WTC11 (cell line): ENCODE measurements around the gene PCED1A. TPM values are rescaled to one million over a fixed set of nuclear protein-coding genes. Genes with fewer than 3 reads are reported as not detected.

Source experiments
- ATAC-seq: fragments of 200-7000 bp; cut with Tn5 transposase; 2 replicates; pipeline ENCODE4 v1.10.0; 2021; ENCODE audit warnings: mild to moderate bottlenecking, moderate library complexity
- CTCF ChIA-PET: fragments of 300-600 bp; sonication (Branson Sonifier 250); formaldehyde crosslinking; loops from one replicate; lab custom pipeline; 2021; ENCODE audit warnings: antibody characterized with exemption; lab: Charles Lee
- POLR2A ChIA-PET: fragments of 350-600 bp; sonication (Branson Sonifier 250); formaldehyde crosslinking; loops from one replicate; lab custom pipeline; 2021; ENCODE audit warnings: antibody characterized with exemption; lab: Charles Lee
- DNase-seq: peaks from one replicate; pipeline ENCODE4 v3.0.0; 2021; ENCODE audit warnings: low spot score
- H3K27ac Mint-ChIP-seq: 2 replicates; pipeline ENCODE4 v1.8.0; 2021; ENCODE audit warnings: mixed read lengths
- H3K27me3 Mint-ChIP-seq: 2 replicates; pipeline ENCODE4 v1.8.0; 2021; ENCODE audit warnings: low read depth, mild to moderate bottlenecking, moderate library complexity, mixed read lengths
- H3K36me3 Mint-ChIP-seq: 2 replicates; pipeline ENCODE4 v1.8.0; 2021; ENCODE audit warnings: mixed read lengths
- H3K4me1 Mint-ChIP-seq: 2 replicates; pipeline ENCODE4 v1.8.0; 2022; ENCODE audit warnings: mixed read lengths
- H3K4me3 Mint-ChIP-seq: 2 replicates; pipeline ENCODE4 v1.8.0; 2021; ENCODE audit warnings: mild to moderate bottlenecking, moderate library complexity, mixed read lengths
- H3K9me3 Mint-ChIP-seq: 2 replicates; pipeline ENCODE4 v1.8.0; 2021; ENCODE audit warnings: mixed read lengths
- FOXP1 ChIP-seq: sonication (generic); formaldehyde crosslinking; IDR thresholded peaks from 2 replicates; pipeline ENCODE4 v1.8.0; 2022; ENCODE audit warnings: missing genetic modification reagents, mild to moderate bottlenecking, moderate library complexity, borderline replicate concordance
- GTF2I ChIP-seq: fragments of 250-450 bp; sonication (Bioruptor Pico); conservative IDR thresholded peaks from 2 replicates; pipeline ENCODE4 v1.4.0; 2021; ENCODE audit warnings: mild to moderate bottlenecking
- HMGA2 ChIP-seq: fragments of 250-450 bp; sonication (Bioruptor Pico); IDR thresholded peaks from 2 replicates; pipeline ENCODE4 v1.4.0; 2021; ENCODE audit warnings: mild to moderate bottlenecking, moderate library complexity
- IRF2 ChIP-seq: sonication (generic); formaldehyde crosslinking; IDR thresholded peaks from 2 replicates; pipeline ENCODE4 v1.8.0; 2022; ENCODE audit warnings: low read depth, missing genetic modification reagents, borderline replicate concordance
- KAT7 ChIP-seq: sonication (generic); formaldehyde crosslinking; IDR thresholded peaks from 2 replicates; pipeline ENCODE4 v1.8.1; 2023; ENCODE audit warnings: missing genetic modification reagents, mild to moderate bottlenecking, borderline replicate concordance
- MYBL2 ChIP-seq: sonication (generic); formaldehyde crosslinking; IDR thresholded peaks from 2 replicates; pipeline ENCODE4 v1.8.1; 2023; ENCODE audit warnings: mild to moderate bottlenecking, moderate library complexity, missing genetic modification reagents
- NFE2L1 ChIP-seq: sonication (generic); formaldehyde crosslinking; IDR thresholded peaks from 2 replicates; pipeline ENCODE4 v1.8.1; 2023; ENCODE audit warnings: missing genetic modification reagents
- NR1H2 ChIP-seq: sonication (generic); formaldehyde crosslinking; IDR thresholded peaks from 2 replicates; pipeline ENCODE4 v1.9.0; 2021; ENCODE audit warnings: mild to moderate bottlenecking, moderate library complexity, missing genetic modification reagents
- NR2C2 ChIP-seq: sonication (generic); formaldehyde crosslinking; IDR thresholded peaks from 2 replicates; pipeline ENCODE4 v1.8.0; 2022; ENCODE audit warnings: mild to moderate bottlenecking, missing genetic modification reagents
- RORB ChIP-seq: fragments of 250-450 bp; sonication (Bioruptor Pico); IDR thresholded peaks from 2 replicates; pipeline ENCODE4 v1.9.0; 2021; ENCODE audit warnings: mild to moderate bottlenecking
- TP53 ChIP-seq: sonication (generic); formaldehyde crosslinking; IDR thresholded peaks from 2 replicates; pipeline ENCODE4 v1.8.1; 2023; ENCODE audit warnings: mild to moderate bottlenecking, missing genetic modification reagents
- ZNF232 ChIP-seq: sonication (generic); formaldehyde crosslinking; IDR thresholded peaks from 2 replicates; pipeline ENCODE4 v1.8.0; 2022; ENCODE audit warnings: mild to moderate bottlenecking, missing genetic modification reagents
- ZNF317 ChIP-seq: sonication (generic); formaldehyde crosslinking; IDR thresholded peaks from 2 replicates; pipeline ENCODE4 v1.8.1; 2023; ENCODE audit warnings: low read depth, mild to moderate bottlenecking, moderate library complexity, missing genetic modification reagents, borderline replicate concordance
- ZNF396 ChIP-seq: fragments of 250-450 bp; sonication (Bioruptor Pico); IDR thresholded peaks from 2 replicates; pipeline ENCODE4 v1.8.0; 2021; ENCODE audit warnings: mild to moderate bottlenecking, moderate library complexity, borderline replicate concordance
- total RNA-seq: library from RNA; stranded (reverse); gene quantifications from 3 replicates; pipeline ENCODE4 v1.2.3, GENCODE V29; 2021
- TF ChIP-seq, protein P1 (sequence below): sonication (generic); formaldehyde crosslinking; IDR thresholded peaks from 2 replicates; pipeline ENCODE4 v1.8.1; 2022; ENCODE audit warnings: missing genetic modification reagents, borderline replicate concordance
- TF ChIP-seq, protein P2 (sequence below): sonication (generic); formaldehyde crosslinking; IDR thresholded peaks from 2 replicates; pipeline ENCODE4 v1.8.0; 2023; ENCODE audit warnings: mild to moderate bottlenecking, missing genetic modification reagents
- TF ChIP-seq, protein P3 (sequence below): sonication (generic); formaldehyde crosslinking; IDR thresholded peaks from 2 replicates; pipeline ENCODE4 v1.8.1; 2023; ENCODE audit warnings: mild to moderate bottlenecking, missing genetic modification reagents, moderate library complexity
- TF ChIP-seq, protein P4 (sequence below): sonication (generic); formaldehyde crosslinking; IDR thresholded peaks from 2 replicates; pipeline ENCODE4 v1.8.0; 2022; ENCODE audit warnings: missing genetic modification reagents
- TF ChIP-seq, protein P5 (sequence below): sonication (generic); formaldehyde crosslinking; IDR thresholded peaks from 2 replicates; pipeline ENCODE4 v1.8.1; 2023; ENCODE audit warnings: mild to moderate bottlenecking, missing genetic modification reagents

The PCED1A gene
- total RNA-seq, 1 experiment from 2014 or later, result 19.7 TPM

DNA sequence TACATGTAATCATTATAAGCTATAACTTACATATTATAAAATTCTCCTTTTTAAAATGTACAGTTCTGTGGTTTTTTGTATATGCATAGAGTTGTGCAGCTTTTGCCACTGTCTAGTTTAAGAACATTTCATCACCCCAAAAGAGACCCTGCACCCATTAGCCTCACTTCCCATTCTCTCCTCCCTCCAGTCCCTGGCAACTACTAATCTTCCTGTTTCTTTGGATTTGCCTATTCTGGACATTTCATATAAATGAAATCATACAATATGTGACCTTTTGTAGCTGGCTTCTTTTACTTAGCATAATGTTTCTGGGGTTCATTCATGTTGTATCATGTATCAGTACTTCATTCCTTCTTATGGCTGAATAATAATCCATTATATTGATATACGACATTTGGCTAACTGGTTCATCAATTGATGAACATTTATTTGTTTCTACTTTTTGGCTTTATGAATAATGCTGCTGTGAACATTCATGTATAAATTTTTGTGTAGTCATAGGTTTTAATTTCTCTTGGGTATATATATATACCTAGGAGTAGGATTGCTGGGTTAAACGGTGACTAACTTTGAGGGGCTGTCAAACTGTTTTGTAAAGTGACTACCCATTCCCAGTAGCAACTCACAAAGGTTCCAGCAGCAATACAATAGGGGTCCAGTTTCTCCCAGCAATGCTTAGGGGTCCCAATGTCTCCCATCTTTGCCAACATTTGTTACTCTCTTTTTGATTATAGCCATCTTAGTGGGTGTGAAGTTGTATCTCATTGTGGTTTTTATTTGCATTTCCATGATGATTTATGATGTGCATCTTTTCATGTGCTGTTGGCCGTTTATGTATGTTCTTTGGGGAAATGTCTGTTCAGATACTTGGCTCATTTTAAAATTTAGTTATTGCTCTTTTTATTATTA lies 43.5 kb upstream of the PCED1A start:
- Mint-ChIP-seq H3K4me3 (no peak overlapping the region), H3K9me3 (no peaks in the 10 kb centered on the region)
- TF ChIP-seq ZNF317 (CRISPR knock-in tag), result no peak
- TF ChIP-seq NR1H2 (CRISPR knock-in tag), result no peak
- TF ChIP-seq ZNF396, result no peak
- TF ChIP-seq, protein P1, sequence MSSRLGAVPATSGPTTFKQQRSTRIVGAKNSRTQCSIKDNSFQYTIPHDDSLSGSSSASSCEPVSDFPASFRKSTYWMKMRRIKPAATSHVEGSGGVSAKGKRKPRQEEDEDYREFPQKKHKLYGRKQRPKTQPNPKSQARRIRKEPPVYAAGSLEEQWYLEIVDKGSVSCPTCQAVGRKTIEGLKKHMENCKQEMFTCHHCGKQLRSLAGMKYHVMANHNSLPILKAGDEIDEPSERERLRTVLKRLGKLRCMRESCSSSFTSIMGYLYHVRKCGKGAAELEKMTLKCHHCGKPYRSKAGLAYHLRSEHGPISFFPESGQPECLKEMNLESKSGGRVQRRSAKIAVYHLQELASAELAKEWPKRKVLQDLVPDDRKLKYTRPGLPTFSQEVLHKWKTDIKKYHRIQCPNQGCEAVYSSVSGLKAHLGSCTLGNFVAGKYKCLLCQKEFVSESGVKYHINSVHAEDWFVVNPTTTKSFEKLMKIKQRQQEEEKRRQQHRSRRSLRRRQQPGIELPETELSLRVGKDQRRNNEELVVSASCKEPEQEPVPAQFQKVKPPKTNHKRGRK (CRISPR knock-in tag), result no peak
- TF ChIP-seq, protein P2, sequence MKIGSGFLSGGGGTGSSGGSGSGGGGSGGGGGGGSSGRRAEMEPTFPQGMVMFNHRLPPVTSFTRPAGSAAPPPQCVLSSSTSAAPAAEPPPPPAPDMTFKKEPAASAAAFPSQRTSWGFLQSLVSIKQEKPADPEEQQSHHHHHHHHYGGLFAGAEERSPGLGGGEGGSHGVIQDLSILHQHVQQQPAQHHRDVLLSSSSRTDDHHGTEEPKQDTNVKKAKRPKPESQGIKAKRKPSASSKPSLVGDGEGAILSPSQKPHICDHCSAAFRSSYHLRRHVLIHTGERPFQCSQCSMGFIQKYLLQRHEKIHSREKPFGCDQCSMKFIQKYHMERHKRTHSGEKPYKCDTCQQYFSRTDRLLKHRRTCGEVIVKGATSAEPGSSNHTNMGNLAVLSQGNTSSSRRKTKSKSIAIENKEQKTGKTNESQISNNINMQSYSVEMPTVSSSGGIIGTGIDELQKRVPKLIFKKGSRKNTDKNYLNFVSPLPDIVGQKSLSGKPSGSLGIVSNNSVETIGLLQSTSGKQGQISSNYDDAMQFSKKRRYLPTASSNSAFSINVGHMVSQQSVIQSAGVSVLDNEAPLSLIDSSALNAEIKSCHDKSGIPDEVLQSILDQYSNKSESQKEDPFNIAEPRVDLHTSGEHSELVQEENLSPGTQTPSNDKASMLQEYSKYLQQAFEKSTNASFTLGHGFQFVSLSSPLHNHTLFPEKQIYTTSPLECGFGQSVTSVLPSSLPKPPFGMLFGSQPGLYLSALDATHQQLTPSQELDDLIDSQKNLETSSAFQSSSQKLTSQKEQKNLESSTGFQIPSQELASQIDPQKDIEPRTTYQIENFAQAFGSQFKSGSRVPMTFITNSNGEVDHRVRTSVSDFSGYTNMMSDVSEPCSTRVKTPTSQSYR (CRISPR knock-in tag), result no peak
- TF ChIP-seq TP53 (CRISPR knock-in tag), result no peak
- TF ChIP-seq NR2C2 (CRISPR knock-in tag), result no peak
- TF ChIP-seq, protein P3, sequence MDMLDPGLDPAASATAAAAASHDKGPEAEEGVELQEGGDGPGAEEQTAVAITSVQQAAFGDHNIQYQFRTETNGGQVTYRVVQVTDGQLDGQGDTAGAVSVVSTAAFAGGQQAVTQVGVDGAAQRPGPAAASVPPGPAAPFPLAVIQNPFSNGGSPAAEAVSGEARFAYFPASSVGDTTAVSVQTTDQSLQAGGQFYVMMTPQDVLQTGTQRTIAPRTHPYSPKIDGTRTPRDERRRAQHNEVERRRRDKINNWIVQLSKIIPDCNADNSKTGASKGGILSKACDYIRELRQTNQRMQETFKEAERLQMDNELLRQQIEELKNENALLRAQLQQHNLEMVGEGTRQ (CRISPR knock-in tag), result no peak
- no peak for TF ChIP-seq ZNF232 (CRISPR knock-in tag)
- TF ChIP-seq IRF2 (CRISPR knock-in tag), result no peak
- TF ChIP-seq, protein P4, sequence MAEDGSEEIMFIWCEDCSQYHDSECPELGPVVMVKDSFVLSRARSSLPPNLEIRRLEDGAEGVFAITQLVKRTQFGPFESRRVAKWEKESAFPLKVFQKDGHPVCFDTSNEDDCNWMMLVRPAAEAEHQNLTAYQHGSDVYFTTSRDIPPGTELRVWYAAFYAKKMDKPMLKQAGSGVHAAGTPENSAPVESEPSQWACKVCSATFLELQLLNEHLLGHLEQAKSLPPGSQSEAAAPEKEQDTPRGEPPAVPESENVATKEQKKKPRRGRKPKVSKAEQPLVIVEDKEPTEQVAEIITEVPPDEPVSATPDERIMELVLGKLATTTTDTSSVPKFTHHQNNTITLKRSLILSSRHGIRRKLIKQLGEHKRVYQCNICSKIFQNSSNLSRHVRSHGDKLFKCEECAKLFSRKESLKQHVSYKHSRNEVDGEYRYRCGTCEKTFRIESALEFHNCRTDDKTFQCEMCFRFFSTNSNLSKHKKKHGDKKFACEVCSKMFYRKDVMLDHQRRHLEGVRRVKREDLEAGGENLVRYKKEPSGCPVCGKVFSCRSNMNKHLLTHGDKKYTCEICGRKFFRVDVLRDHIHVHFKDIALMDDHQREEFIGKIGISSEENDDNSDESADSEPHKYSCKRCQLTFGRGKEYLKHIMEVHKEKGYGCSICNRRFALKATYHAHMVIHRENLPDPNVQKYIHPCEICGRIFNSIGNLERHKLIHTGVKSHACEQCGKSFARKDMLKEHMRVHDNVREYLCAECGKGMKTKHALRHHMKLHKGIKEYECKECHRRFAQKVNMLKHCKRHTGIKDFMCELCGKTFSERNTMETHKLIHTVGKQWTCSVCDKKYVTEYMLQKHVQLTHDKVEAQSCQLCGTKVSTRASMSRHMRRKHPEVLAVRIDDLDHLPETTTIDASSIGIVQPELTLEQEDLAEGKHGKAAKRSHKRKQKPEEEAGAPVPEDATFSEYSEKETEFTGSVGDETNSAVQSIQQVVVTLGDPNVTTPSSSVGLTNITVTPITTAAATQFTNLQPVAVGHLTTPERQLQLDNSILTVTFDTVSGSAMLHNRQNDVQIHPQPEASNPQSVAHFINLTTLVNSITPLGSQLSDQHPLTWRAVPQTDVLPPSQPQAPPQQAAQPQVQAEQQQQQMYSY, result no peak
- no peak for TF ChIP-seq MYBL2 (CRISPR knock-in tag)
- no peak for TF ChIP-seq HMGA2 (CRISPR knock-in tag)
- TF ChIP-seq NFE2L1 (CRISPR knock-in tag), result no peak
- TF ChIP-seq FOXP1 (CRISPR knock-in tag), result no peak
- no peak for TF ChIP-seq KAT7 (CRISPR knock-in tag)
- TF ChIP-seq RORB (CRISPR knock-in tag), result no peak
- TF ChIP-seq, protein P5, sequence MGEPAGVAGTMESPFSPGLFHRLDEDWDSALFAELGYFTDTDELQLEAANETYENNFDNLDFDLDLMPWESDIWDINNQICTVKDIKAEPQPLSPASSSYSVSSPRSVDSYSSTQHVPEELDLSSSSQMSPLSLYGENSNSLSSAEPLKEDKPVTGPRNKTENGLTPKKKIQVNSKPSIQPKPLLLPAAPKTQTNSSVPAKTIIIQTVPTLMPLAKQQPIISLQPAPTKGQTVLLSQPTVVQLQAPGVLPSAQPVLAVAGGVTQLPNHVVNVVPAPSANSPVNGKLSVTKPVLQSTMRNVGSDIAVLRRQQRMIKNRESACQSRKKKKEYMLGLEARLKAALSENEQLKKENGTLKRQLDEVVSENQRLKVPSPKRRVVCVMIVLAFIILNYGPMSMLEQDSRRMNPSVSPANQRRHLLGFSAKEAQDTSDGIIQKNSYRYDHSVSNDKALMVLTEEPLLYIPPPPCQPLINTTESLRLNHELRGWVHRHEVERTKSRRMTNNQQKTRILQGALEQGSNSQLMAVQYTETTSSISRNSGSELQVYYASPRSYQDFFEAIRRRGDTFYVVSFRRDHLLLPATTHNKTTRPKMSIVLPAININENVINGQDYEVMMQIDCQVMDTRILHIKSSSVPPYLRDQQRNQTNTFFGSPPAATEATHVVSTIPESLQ (CRISPR knock-in tag), result no peak
- no peak for TF ChIP-seq GTF2I
- TF ChIP-seq, all 79 proteins: peak for 0
- Mint-ChIP-seq H3K4me1 (peaks cover 19% of the 10 kb centered on the region), H3K27ac (no peak overlapping the region), H3K27me3 (no peaks in the 10 kb centered on the region), H3K36me3 (no peaks in the 10 kb centered on the region; the same call in 1 of the 2 replicates)
- DNase-seq (no peak), ATAC-seq (no peak)
- CTCF ChIA-PET, result no interaction called here
- POLR2A ChIA-PET, result no interaction called here
